SK-N-SH (cell line): ENCODE measurements around the gene NR2F6.

Experiments
- CTCF ChIP-seq: fragments of 200-600 bp; sonication (generic); IDR thresholded peaks from 2 replicates; pipeline ENCODE4 v1.6.1; 2017; ENCODE audit warnings: antibody characterized with exemption, mild to moderate bottlenecking, moderate library complexity
- EP300 ChIP-seq, 2 experiments: IDR thresholded peaks; 2 replicates each; pipeline versions ENCODE4 v1.4.0 to v1.6.1; 2012; ENCODE audit warnings: borderline replicate concordance in 1 of 2, low read depth in 1 of 2, low read length in 1 of 2
- EZH2phosphoT487 ChIP-seq: fragments of 200-600 bp; sonication (generic); IDR thresholded peaks from 2 replicates; pipeline ENCODE4 v1.6.1; 2017; ENCODE audit warnings: low read depth, mixed run types, mild to moderate bottlenecking, antibody characterized with exemption, moderate library complexity, borderline replicate concordance
- FOXM1 ChIP-seq: IDR thresholded peaks from 2 replicates; pipeline ENCODE4 v1.4.0; 2012; ENCODE audit warnings: low read depth, mild to moderate bottlenecking
- NRF1 ChIP-seq: IDR thresholded peaks from 2 replicates; pipeline ENCODE4 v1.6.1; 2012; ENCODE audit warnings: low read depth, mild to moderate bottlenecking, low read length
- POLR2AphosphoS5 ChIP-seq: IDR thresholded peaks from 2 replicates; pipeline ENCODE4 v1.6.1; 2012; ENCODE audit warnings: low read depth, low read length
- RCOR1 ChIP-seq: fragments of 150-350 bp; IDR thresholded peaks from 2 replicates; pipeline ENCODE4 v1.6.1; 2017; ENCODE audit warnings: antibody characterized with exemption, low read length
- REST ChIP-seq: IDR thresholded peaks from 2 replicates; pipeline ENCODE4 v1.6.1; 2012; ENCODE audit warnings: mild to moderate bottlenecking, low read depth, low read length, moderate library complexity
- RFX5 ChIP-seq: IDR thresholded peaks from 2 replicates; pipeline ENCODE4 v1.6.1; 2012; ENCODE audit warnings: mild to moderate bottlenecking, improper control_type of control experiment, low read length
- TAF1 ChIP-seq: IDR thresholded peaks from 2 replicates; pipeline ENCODE4 v1.6.1; 2012; ENCODE audit warnings: low read depth, mild to moderate bottlenecking, low read length, moderate library complexity, borderline replicate concordance
- USF2 ChIP-seq: fragments of 150-350 bp; IDR thresholded peaks from 2 replicates; pipeline ENCODE4 v1.6.1; 2017; ENCODE audit warnings: antibody characterized with exemption, low read length, low read depth, borderline replicate concordance
- YY1 ChIP-seq: IDR thresholded peaks from 2 replicates; pipeline ENCODE4 v1.4.0; 2012; ENCODE audit warnings: low read depth, mild to moderate bottlenecking
- TF ChIP-seq, protein P1 (sequence below): IDR thresholded peaks from 2 replicates; pipeline ENCODE4 v1.4.0; 2012; ENCODE audit warnings: low read depth, borderline replicate concordance

- TF ChIP-seq CTCF (no peak), POLR2AphosphoS5 (no peak), YY1 (no peak), NRF1 (no peak), EZH2phosphoT487 (no peak), REST (no peak), USF2 (no peak), RFX5 (no peak), EP300 (IDR thresholded peaks at IDR 0.05; ENCODE audit: borderline replicate concordance in 1 of 2, low read depth in 1 of 2, low read length in 1 of 2) (no peak), FOXM1 (no peak), TAF1 (no peak), RCOR1 (no peak)
- TF ChIP-seq, protein P1, sequence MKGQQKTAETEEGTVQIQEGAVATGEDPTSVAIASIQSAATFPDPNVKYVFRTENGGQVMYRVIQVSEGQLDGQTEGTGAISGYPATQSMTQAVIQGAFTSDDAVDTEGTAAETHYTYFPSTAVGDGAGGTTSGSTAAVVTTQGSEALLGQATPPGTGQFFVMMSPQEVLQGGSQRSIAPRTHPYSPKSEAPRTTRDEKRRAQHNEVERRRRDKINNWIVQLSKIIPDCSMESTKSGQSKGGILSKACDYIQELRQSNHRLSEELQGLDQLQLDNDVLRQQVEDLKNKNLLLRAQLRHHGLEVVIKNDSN = no peak
Observed at GRCh38 chr19:17266026-17266425, 20.3 kb upstream of the NR2F6 start.
